Transverse colon (tissue), 4 donors: ENCODE results near the gene TOMT. TPM values are rescaled to one million over a fixed set of nuclear protein-coding genes. Genes with fewer than 3 reads are reported as not detected.

Experiments used
- DNase-seq: peaks from one replicate; pipeline ENCODE4 v3.0.0-alpha.2; 2019
- H3K27ac ChIP-seq, 4 donors: fragments of 200-600 bp; sonication (generic); 2 replicates each; pipeline ENCODE4 v1.5.1; 2016 to 2018; ENCODE audit warnings: inconsistent platforms in 4 of 4
- H3K27me3 ChIP-seq: fragments of 200-600 bp; sonication (generic); 2 replicates; pipeline ENCODE4 v1.5.1; 2017; ENCODE audit warnings: inconsistent platforms
- H3K36me3 ChIP-seq, 4 donors: fragments of 200-600 bp; sonication (generic); 2 replicates each; pipeline ENCODE4 v1.5.1; 2017 to 2019; ENCODE audit warnings: inconsistent platforms in 4 of 4
- H3K4me1 ChIP-seq, 4 donors: fragments of 200-600 bp; sonication (generic); 2 replicates each; pipeline ENCODE4 v1.5.1; 2017 to 2020; ENCODE audit warnings: inconsistent platforms in 4 of 4
- H3K4me3 ChIP-seq, 4 donors: fragments of 200-600 bp; sonication (generic); 1 replicate in 1 of 4; 2 replicates in 3 of 4; pipeline versions ENCODE4 v1.5.1 to v1.6.1; 2017 to 2019; ENCODE audit warnings: inconsistent platforms in 4 of 4
- H3K9me3 ChIP-seq, 2 donors: fragments of 200-600 bp; sonication (generic); 2 replicates each; pipeline ENCODE4 v1.5.1; 2017 to 2019; ENCODE audit warnings: inconsistent platforms in 2 of 2
- CTCF ChIP-seq, 5 experiments: fragments of 200-600 bp in 3 of 5; fragments of 450-650 bp in 2 of 5; sonication (generic) in 3 of 5; IDR thresholded peaks; 1 replicate in 2 of 5; 2 replicates in 3 of 5; pipeline ENCODE4 v1.5.1; 2016 to 2017; ENCODE audit warnings: antibody characterized with exemption in 5 of 5, inconsistent platforms in 3 of 5, mild to moderate bottlenecking in 2 of 5, moderate library complexity in 1 of 5
- EP300 ChIP-seq: sonication (generic); formaldehyde crosslinking; IDR thresholded peaks from one replicate; pipeline ENCODE4 v1.6.1; 2017; ENCODE audit warnings: antibody characterized with exemption, low read depth
- POLR2A ChIP-seq: fragments of 450-650 bp; IDR thresholded peaks from one replicate; pipeline ENCODE4 v1.6.1; 2016; ENCODE audit warnings: antibody characterized with exemption, mild to moderate bottlenecking, moderate library complexity
- POLR2AphosphoS5 ChIP-seq, 3 donors: sonication (generic); formaldehyde crosslinking; IDR thresholded peaks; one replicate each; pipeline ENCODE4 v1.6.1; 2016; ENCODE audit warnings: antibody characterized with exemption in 3 of 3
- WGBS, 2 donors: methylation state at CpG; one replicate each; pipeline ENCODE4 v1.1.5; 2018; ENCODE audit warnings: low coverage in 1 of 2; 5-methylcytosine and 5-hydroxymethylcytosine counted together
- in situ Hi-C, 4 donors: fragments of 200-750 bp; cut with MboI; loops; one replicate each; pipeline versions ENCODE4 v1.15.0 to v1.15.1; 2017; ENCODE audit warnings: low sequenced_read_pairs in 3 of 4, low pct_ligation_motif_present in 1 of 4, low pct_unique_long_range_greater_than_20kb in 1 of 4
- intact Hi-C: fragments of 100-400 bp; cut with DNase I; formaldehyde crosslinking; loops from one replicate; pipeline ENCODE4 v1.15.1; 2023; ENCODE audit warnings: low total_unique reads
- total RNA-seq, 4 donors: library from RNA; depleted of rRNA; stranded (reverse); fragments of >200 nt; gene quantifications; one replicate each; pipeline ENCODE4 v1.1.0, GENCODE V29; 2016

Gene TOMT
- total RNA-seq, 4 donors from 2014 or later, result not detected

GRCh38 chr11:72100009-72100408, 5.7 kb upstream of the TOMT start:
- Histone ChIP-seq H3K27ac (no peak overlapping the region), H3K36me3 (peaks cover 0 to 34% (median 10%) of the 10 kb centered on the region in 4 donors), H3K27me3 (no peaks in the 10 kb centered on the region), H3K9me3 (no peaks in the 10 kb centered on the region), H3K4me3 (no peak overlapping the region), H3K4me1 (peaks cover 8 to 36% (median 28%) of the 10 kb centered on the region in 4 donors)
- TF ChIP-seq EP300, result no peak
- TF ChIP-seq POLR2A, result no peak
- TF ChIP-seq POLR2AphosphoS5 (IDR thresholded peaks at IDR 0.05), result no peak
- no peak for TF ChIP-seq CTCF (IDR thresholded peaks at IDR 0.05)
- WGBS, 2 donors, result 84% methylated on average over 3 of the region's 3 CpGs; no CpG with 5 or more reads in 1 of the 2 donors
- intact Hi-C loops, result no loop called here
- in situ Hi-C loops, result no loop called here
- DNase-seq, result no peak

GRCh38 chr11:72100462-72100861, 5.3 kb upstream of the TOMT start:
- Histone ChIP-seq H3K27me3 (no peaks in the 10 kb centered on the region), H3K36me3 (peaks cover 0 to 34% (median 10%) of the 10 kb centered on the region in 4 donors), H3K9me3 (no peaks in the 10 kb centered on the region), H3K27ac (no peak overlapping the region), H3K4me1 (peaks cover 8 to 36% (median 28%) of the 10 kb centered on the region in 4 donors), H3K4me3 (no peak overlapping the region)
- TF ChIP-seq CTCF (IDR thresholded peaks at IDR 0.05), result no peak
- TF ChIP-seq POLR2A, result no peak
- TF ChIP-seq EP300, result no peak
- no peak for TF ChIP-seq POLR2AphosphoS5 (IDR thresholded peaks at IDR 0.05)
- intact Hi-C loops, result no loop called here
- in situ Hi-C loops, result no loop called here
- WGBS, 2 donors, result 83% methylated on average over 1 of the region's 1 CpG; no CpG with 5 or more reads in 1 of the 2 donors
- DNase-seq, result no peak

- WGBS, 2 donors, result 17 to 34% methylated on average over 1 to 4 of the region's 4 CpGs
- H3K4me1 ChIP-seq, result peaks cover 8 to 36% (median 28%) of the 10 kb centered on the region in 4 donors
- H3K4me3 ChIP-seq, result peak overlapping the region; percentile 84 to 94 (median 90)
- in situ Hi-C loops, result no loop called here
- peaks cover 0 to 23% (median 10%) of the 10 kb centered on the region in 4 donors for H3K36me3 ChIP-seq
- TF ChIP-seq POLR2AphosphoS5 (IDR thresholded peaks at IDR 0.05) (no peak), POLR2A (no peak), CTCF (IDR thresholded peaks at IDR 0.05) (no peak), EP300 (no peak)
- H3K27me3 ChIP-seq, result no peaks in the 10 kb centered on the region
- intact Hi-C loops, result no loop called here
- H3K27ac ChIP-seq, result peak overlapping the region; percentile 94 to 99 (median 96)
- no peak for DNase-seq
- no peaks in the 10 kb centered on the region for H3K9me3 ChIP-seq
Measured at GRCh38 chr11:72102162-72102561, 3.6 kb upstream of the TOMT start.

- TF ChIP-seq POLR2AphosphoS5 (IDR thresholded peaks at IDR 0.05) (no peak), CTCF (IDR thresholded peaks at IDR 0.05) (no peak), EP300 (no peak), POLR2A (no peak)
- peak overlapping the region; percentile 84 to 94 (median 90) for H3K4me3 ChIP-seq
- H3K27me3 ChIP-seq, result no peaks in the 10 kb centered on the region
- H3K36me3 ChIP-seq, result peaks cover 0 to 19% (median 8%) of the 10 kb centered on the region in 4 donors
- H3K27ac ChIP-seq, result peak overlapping the region; percentile 94 to 99 (median 96)
- 1% methylated on average over 9 of the region's 9 CpGs; no CpG with 5 or more reads in 1 of the 2 donors for WGBS, 2 donors
- DNase-seq, result no peak
- in situ Hi-C loops (no loop called here), intact Hi-C loops (no loop called here)
- H3K4me1 ChIP-seq, result peaks cover 8 to 36% (median 28%) of the 10 kb centered on the region in 4 donors
- H3K9me3 ChIP-seq, result no peaks in the 10 kb centered on the region
Measured at GRCh38 chr11:72102631-72102945, 3.1 kb upstream of the TOMT start.
